Measurements from ENCODE around the gene ZBTB20.

Gene ZBTB20

GRCh38 chr3:114558271-114558670 is 588.8 kb downstream of the ZBTB20 start:
- DNase-seq, result no peak

- DNase-seq, result no peak
Measured at GRCh38 chr3:114557791-114558190, 589.3 kb downstream of the ZBTB20 start.

GRCh38 chr3:114556657-114557213 is 590.4 kb downstream of the ZBTB20 start:
- no peak for DNase-seq

- no peak for DNase-seq
Measured at GRCh38 chr3:114554731-114555130, 592.4 kb downstream of the ZBTB20 start.

- no peak for DNase-seq
Measured at GRCh38 chr3:114553949-114554593, 593.0 kb downstream of the ZBTB20 start.

- no peak for DNase-seq
Measured at GRCh38 chr3:114552527-114552812, 594.6 kb downstream of the ZBTB20 start.

- no peak for DNase-seq
Measured at GRCh38 chr3:114551770-114552526, 595.1 kb downstream of the ZBTB20 start.

GRCh38 chr3:114550165-114550564 is 596.9 kb downstream of the ZBTB20 start:
- DNase-seq, result no peak

GRCh38 chr3:114545193-114545592 is 601.9 kb downstream of the ZBTB20 start:
- no peak for DNase-seq

GRCh38 chr3:114542359-114542758 is 604.7 kb downstream of the ZBTB20 start:
- DNase-seq, result no peak

GRCh38 chr3:114539525-114539924 is 607.6 kb downstream of the ZBTB20 start:
- DNase-seq, result no peak

GRCh38 chr3:114538211-114538610 is 608.9 kb downstream of the ZBTB20 start:
- no peak for DNase-seq

- no peak for DNase-seq
Measured at GRCh38 chr3:114528517-114528916, 618.6 kb downstream of the ZBTB20 start.

GRCh38 chr3:114527036-114527644 is 619.9 kb downstream of the ZBTB20 start:
- peak; percentile 3 for DNase-seq

GRCh38 chr3:114525278-114525677 is 621.8 kb downstream of the ZBTB20 start:
- DNase-seq, result no peak

- DNase-seq, result peak; percentile 35
Measured at GRCh38 chr3:114519415-114519814, 627.7 kb downstream of the ZBTB20 start.

- DNase-seq, result no peak
Measured at GRCh38 chr3:114518206-114518808, 628.8 kb downstream of the ZBTB20 start.

- DNase-seq, result no peak
Measured at GRCh38 chr3:114510201-114510600, 636.9 kb downstream of the ZBTB20 start.

- no peak for DNase-seq
Measured at GRCh38 chr3:114509756-114510155, 637.3 kb downstream of the ZBTB20 start.

GRCh38 chr3:114508976-114509375 is 638.1 kb downstream of the ZBTB20 start:
- DNase-seq, result no peak

- no peak for DNase-seq
Measured at GRCh38 chr3:114508208-114508607, 638.9 kb downstream of the ZBTB20 start.

GRCh38 chr3:114506591-114507300 is 640.3 kb downstream of the ZBTB20 start:
- DNase-seq, result no peak

Data from hematopoietic multipotent progenitor cell treated with erythropoietin and hydrocortisone succinate and interleukin-3 and kit ligand, for 8 days (in vitro differentiated cells).